ENCODE results near the gene MDM2.
"Not testable (repeated sequence)": the region's sequence is repeated elsewhere in the genome, so short reads cannot be mapped to it uniquely, and the experiment has no call there.

Gene MDM2

DNA sequence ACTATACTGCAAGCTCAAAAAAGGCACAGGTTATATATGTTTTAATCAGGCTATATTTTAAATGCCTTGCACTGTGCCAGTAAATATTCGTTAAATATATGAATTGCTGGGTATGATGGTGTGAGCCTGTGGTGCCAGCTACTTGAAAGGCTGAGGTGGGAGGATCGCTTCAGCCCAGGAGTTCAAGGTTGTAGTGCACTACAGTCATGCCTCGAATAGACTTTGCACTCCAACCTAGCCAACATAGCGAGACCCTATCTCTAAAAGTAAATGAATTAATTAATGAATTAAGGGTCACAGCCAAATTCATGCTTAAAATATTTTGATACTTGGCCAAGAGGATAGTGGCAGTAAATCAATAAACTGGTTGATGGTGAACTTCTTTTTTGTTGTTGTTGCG lies 22.2 kb upstream of the MDM2 start:
- DNase-seq (ENCODE audit: extremely low read depth in 1 of 2, low read depth in 1 of 2), result no peak

GRCh38 chr12:68786929-68787328 lies 21.0 kb upstream of the MDM2 start:
- no peak for DNase-seq (ENCODE audit: extremely low read depth in 1 of 2, low read depth in 1 of 2)

DNA sequence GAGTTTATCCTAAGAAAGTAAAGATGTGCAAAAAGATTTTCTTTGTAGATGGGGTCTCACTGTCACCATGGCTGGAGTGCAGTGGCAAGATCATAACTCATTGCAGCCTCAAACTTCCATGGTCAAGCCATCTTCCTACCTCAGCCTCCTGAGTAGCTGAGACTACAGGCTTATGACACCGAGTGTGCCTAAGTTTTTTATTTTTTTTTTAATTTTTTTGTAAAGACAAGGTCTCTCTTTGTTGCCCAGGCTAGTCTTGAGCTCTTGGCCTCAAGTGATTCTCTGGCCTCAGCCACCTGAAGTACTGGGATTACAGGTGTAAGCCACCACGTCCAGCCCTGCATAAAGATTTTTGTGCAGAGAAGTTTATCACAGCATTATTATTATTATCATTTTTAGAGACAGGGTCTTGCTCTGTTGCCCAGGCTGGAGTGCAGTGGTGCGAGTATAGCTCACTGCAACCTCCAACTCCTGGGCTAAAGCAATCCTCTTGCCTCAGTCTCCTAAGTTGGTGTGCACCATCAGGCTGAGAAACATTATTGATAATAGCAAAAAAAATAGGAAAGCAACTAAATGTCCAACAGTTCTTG lies 19.3 kb upstream of the MDM2 start:
- no peak for DNase-seq (ENCODE audit: extremely low read depth in 1 of 2, low read depth in 1 of 2)

DNA sequence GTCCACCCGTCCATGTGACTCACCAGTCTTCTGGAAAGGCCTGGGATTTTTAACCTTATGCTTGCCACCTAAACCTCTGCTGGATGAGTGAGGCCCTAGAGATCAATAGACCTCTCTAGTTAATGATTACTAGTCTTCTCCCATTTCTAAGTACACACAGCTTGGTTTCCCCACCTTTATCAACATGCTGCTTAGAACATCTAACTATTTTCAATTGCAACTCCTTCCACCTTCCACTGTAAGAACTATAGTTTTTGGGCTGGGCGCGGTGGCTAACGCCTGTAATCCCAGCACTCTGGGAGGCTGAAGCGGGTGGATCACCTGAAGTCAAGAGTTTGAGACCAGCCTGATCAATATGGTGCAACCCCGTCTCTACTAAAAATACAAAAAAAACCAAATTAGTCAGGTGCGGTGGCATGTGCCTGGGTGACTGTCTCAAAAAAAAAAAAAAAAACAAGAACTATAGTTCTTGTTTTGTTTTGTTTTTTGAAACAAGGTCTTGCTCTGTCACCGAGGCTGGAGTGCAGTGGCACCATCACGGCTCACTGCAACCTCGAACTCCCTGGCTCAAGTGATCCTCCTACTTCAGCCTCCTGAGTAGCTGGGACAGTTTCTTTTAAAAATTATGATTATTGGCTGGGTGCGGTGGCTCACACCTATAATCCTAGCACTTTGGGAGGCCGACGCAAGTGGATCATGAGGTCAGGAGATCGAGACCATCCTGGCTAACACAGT lies 18.7 kb upstream of the MDM2 start:
- DNase-seq (ENCODE audit: extremely low read depth in 1 of 2, low read depth in 1 of 2), result no peak

DNA sequence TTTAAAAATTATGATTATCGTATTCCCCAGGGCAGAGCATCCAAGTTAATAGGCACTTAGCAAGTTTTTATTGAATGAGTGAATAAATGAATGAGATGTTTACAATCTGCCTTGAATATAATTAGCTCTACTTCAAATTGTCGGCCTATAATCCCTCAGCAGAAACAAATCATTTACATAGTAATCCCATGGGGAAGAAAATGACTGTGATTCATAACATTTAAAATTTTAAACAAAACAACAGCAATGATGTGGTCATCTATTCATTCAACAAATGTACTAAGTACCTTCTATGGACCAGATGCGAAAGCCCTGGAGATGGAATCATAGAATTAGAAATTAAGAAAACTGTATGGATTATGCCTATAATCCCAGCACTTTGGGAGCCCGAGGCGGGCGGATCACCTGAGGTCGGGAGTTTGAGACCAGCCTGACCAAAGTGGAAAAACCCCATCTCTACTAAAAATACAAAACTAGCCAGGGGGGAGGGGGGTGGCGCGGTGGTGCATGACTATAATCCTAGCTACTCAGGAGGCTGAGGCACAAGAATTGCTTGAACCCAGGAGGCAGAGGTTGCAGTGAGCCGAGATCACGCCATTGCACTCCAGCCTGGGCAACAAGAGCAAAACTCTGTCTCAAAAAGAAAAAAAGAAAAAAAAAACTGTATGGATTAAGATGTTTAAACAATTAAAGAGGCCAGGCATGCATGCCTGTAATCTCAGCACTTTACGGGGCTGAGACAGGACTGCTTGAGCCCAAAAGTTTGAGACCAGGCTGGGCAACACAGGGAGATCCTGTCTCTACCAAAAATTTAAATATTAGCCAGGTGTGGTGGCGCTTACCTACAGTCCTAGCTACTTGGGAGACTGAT lies 17.7 kb upstream of the MDM2 start:
- DNase-seq (ENCODE audit: extremely low read depth in 1 of 2, low read depth in 1 of 2), result no peak

DNA sequence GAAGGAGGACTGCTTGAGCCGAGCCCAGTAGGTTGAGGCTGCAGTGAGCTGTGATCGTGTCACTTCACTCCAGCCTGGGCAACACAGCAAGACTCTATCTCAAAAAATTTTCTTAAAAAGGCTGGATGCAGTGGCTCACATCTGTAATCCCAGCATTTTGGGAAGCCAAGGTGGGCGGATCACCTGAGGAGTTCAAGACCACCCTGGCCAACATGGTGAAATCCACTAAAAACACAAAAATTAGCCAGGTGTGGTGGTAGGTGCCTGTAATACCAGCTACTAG lies 17.1 kb upstream of the MDM2 start:
- DNase-seq (ENCODE audit: extremely low read depth in 1 of 2, low read depth in 1 of 2), result no peak

DNA sequence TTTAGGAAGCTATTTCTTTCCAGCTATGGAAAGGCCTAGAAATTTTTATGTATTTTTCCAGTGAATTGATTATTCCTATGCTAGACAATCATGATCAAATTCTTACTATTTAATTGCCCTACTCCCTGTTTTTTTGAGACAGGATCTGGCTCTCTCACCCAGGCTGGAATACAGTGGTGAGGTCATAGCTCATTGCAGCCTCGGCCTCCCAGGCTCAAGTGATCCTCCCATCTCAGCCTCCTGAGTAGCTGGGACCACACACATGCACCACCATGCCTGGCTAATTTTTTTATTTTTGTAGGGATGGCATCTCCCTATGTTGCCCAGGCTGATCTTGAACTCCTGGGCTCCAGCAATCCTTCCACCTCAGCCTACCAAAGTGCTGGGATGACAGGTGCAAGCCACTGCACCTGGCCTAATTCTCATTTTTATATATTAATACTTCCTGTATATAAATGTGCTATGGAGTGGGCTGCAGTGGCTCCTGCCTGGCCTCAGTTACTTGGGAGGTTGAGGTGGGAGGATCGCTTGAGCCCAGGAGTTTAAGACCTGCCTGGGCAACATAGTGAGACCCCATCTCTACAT lies 16.0 kb upstream of the MDM2 start:
- no peak for DNase-seq (ENCODE audit: extremely low read depth in 1 of 2, low read depth in 1 of 2)

DNA sequence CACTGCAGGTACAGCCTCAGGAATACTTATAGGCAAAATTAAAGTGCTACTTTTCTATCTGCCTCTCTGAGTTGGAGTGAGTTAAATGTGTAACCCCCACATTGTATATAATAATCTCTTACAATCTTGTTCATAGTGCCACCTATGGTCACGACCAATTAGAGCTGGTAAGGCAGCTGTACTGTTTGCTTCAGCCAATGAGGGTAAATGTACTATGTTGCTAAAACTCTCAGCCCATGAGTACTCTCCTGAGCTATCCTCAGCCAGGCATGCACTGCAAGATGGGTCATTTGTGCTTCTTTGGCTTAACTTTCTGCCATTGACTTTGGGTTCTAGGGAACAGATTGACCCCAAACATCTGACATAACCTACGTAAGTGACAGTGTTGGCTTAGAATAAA lies 15.0 kb upstream of the MDM2 start:
- no peak for DNase-seq (ENCODE audit: extremely low read depth in 1 of 2, low read depth in 1 of 2)

DNA sequence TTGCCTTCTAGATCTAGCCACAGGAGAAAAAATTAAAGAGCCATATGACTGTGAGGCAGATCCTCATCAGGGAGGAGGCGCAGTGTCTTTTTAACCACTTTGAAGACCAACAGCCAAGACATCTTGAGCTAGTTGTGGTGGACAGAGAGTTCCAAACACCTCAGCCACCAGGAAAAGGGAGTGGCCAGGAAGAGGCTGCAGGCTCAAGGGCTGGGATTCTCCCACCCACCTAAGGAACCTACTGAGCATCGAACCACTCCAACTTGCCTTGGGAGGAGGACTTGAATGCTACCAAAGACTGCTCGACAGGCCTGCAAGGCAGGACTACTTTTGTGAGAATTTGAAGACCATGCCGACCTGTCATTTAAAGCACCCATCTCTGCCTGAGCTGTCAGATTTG lies 14.5 kb upstream of the MDM2 start:
- no peak for DNase-seq (ENCODE audit: extremely low read depth in 1 of 2, low read depth in 1 of 2)

DNA sequence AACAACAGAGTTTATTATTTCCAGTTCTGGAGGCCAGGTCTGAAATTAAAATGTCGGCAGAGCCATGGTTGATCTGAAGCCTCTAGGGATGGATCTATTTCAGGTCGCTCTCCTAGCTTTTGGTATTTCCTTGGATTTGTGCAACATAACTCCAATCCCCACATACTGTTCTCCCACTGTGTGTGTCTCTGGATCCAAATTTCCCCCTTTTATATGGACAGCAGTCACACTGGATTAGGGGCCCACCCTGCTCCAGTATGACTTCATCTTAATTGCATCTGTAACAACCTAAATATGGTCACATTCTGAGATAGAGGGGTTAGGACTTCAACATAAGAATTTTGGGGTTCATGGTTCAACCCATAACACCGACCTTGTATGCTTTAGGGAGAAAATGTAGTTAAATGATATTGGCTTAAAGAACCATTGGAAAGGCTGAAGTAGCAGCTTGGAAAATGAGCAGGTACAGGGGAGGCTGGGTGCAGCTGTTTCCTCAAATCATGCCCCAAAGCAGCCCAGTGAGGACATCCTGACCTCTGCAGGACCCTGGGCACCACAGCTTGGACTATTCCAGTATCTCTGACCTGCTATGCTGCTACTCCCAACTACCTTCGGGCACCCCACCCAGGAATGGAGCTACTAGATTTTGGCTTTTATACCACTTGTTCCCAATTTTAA lies 13.9 kb upstream of the MDM2 start:
- no peak for DNase-seq (ENCODE audit: extremely low read depth in 1 of 2, low read depth in 1 of 2)

DNA sequence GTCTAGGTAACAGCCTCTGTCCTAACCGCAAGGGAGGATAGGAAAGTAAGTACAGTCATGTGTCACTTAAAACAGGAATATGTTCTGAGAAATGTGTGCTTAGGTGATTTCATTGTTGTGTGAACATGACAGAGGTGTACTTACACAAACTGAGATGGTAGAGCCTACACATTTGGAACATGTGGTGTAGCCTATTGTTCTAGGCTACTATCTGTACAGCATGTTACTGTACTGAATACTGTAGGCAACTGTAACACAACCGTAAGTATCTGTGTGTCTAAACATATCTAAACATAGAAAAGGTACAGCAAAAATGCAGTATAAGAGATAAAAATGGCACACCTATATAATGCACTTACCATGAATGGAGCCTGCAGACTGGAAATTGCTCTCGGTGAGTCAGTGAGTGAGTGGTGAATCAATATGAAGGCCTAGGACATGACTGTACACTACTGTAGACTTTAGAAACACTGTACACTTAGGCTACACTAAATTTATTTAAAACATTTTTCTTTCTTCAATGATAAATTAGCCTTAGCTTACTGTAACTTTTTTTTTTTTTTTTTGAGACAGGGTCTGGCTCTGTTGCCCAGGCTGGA lies 13.2 kb upstream of the MDM2 start:
- DNase-seq (ENCODE audit: extremely low read depth in 1 of 2, low read depth in 1 of 2), result no peak

DNA sequence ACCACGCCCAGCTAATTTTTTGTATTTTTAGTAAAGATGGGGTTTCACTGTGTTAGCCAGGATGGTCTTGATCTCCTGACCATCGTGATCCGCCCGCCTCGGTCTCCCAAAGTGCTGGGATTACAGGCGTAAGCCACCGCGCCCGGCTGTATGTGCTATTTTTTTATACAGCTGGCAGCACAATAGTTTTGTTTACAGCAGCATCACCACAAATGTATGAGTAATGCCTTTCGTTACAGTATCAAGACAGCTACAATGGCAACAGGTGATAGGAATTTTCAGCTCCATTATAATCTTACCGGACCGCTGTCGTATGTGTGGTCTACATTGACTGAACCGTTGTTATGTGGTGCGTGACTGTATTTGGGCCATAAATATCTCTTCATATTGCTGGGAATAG lies 11.6 kb upstream of the MDM2 start:
- no peak for DNase-seq (ENCODE audit: extremely low read depth in 1 of 2, low read depth in 1 of 2)

DNA sequence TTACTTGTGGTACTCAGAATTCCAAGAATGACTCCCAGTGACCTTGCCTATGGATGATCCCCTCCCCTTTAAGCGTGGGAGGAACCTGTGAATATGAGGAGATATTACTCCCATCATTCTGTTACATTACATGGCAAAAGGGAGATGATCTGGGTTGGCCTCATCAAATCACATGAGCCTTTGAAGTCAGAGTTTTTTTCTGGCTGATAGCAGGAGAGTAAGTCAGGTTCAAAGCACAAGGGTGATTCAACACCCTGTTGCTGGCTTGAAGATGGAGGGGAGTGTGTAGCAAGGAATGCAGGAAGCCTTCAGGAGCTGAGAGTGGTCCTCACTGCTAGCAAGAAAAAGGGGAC lies 9.1 kb upstream of the MDM2 start:
- no peak for DNase-seq (ENCODE audit: extremely low read depth in 1 of 2, low read depth in 1 of 2)

- DNase-seq (ENCODE audit: extremely low read depth in 1 of 2, low read depth in 1 of 2), result no peak
Observed at GRCh38 chr12:68800294-68800693, 7.7 kb upstream of the MDM2 start.

GRCh38 chr12:68801124-68801523 lies 6.9 kb upstream of the MDM2 start:
- DNase-seq (ENCODE audit: extremely low read depth in 1 of 2, low read depth in 1 of 2), result not testable (repeated sequence)

- DNase-seq (ENCODE audit: extremely low read depth in 1 of 2, low read depth in 1 of 2), result not testable (repeated sequence)
Observed at GRCh38 chr12:68802372-68802745, 5.6 kb upstream of the MDM2 start.

- not testable (repeated sequence) for DNase-seq (ENCODE audit: extremely low read depth in 1 of 2, low read depth in 1 of 2)
Observed at GRCh38 chr12:68802911-68803651, 4.9 kb upstream of the MDM2 start.

DNA sequence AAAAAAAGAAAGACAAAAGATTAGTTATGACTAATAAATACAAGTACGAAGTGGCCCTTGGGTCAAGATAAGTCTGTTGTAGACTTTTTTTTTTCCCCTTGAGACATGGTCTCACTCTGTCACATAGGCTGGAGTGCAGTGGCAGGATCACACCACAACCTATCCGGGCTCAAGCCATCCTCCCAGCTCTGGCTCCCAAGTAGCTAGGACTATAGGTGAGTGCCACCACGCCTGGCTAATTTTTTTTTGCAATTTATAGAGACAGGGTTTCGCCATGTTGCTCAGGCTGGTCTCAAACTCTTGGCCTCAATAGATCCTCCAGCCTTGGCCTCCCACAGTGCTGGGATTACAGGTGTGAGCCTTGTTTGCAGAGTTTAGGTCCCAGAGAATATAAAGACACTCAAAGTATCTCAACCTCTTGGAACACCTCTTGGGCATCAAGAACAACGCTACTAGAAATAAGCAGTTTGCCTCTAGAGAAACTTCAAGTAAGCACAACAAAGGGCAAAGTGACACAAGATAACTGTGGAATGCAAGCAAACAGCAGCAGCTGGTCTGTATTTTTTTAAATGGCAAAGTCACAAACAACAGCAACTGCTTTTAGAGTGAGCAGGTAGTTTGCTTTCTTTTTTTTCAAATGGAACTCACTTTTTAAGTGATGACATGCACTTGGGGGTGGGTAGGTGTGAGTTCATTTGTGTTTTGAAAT lies 3.9 kb upstream of the MDM2 start:
- DNase-seq (ENCODE audit: extremely low read depth in 1 of 2, low read depth in 1 of 2), result no peak

DNA sequence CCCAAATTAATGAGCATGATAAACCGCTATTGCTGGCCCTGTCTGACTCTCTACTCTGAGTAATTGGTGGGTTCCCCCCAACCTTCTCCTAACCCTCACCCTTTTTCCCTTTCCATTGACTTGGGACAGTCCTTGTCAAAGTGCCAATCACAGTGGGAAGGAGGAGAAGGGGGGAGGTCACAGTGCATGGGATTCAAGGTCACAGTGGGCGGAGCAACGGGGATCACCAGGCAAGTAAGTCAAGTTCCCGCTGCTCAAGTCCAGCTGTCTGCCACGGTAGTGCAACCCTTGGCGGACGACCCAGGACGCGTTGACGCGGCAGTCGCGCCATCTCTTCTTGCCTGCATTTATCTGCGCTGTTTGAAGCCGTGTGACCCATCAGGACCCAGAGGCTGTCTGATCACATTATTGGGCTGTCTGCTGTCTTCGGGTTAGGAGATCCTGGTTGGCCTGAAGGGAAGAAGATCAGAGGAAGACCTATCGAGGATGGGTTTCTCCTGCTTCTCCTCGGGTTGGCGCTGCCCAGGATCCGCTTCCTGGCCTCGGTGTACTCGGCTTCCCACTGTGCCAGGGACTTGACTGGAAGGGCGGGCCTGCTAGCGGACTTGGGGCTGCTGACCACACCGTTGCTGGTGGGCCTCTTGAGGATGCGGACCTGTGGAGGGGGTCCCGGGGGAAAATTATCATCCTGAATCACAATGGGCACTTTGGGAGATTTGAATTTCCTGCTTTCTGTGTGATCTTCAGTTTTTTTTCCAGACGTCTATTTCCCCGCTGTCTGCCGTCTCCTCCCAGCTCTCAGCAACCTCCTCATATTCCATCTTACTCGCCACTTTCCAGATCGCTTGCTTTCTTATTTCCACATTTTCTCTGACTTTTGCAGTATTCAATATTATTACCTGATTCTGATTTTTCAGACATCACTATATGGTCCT lies 3.1 kb upstream of the MDM2 start:
- no peak for DNase-seq (ENCODE audit: extremely low read depth in 1 of 2, low read depth in 1 of 2)

Data from activated CD8-positive, alpha-beta memory T cell treated with anti-CD3 and anti-CD28 coated beads for 1 hour (primary cell).